ENCODE results near the gene NAGLU.

DNA sequence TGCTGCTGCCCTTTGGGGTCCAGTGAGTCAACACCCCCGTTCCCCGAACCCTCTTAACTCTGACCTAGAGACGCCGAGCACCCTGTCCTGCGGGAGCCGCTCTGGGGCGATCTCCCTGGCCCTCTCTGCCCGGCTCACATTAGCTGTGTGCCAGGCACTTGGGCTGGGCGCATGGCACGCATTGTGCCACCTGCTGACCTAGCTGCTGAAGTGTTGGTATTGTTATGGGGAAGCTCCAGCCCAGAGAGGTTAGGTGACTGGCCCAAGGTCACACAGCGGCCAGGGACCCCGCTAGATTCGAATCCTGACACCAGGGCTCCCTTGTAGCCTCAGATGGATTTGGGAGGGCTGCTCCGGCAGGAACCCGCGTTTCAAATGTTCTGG lies 17.8 kb downstream of the NAGLU start:
- TF ChIP-seq POLR2AphosphoS5 (IDR thresholded peaks at IDR 0.05; ENCODE audit: low read depth, low read length) (no peak), POLR2A (IDR thresholded peaks at IDR 0.05; ENCODE audit: low read depth, low read length) (no peak), TAF1 (IDR thresholded peaks at IDR 0.05; ENCODE audit: borderline replicate concordance, low read depth, low read length) (no peak)
